IMR-90 (cell line): Measurements from ENCODE around the gene OR5A2. TPM values are rescaled to one million over a fixed set of nuclear protein-coding genes. Genes with fewer than 3 reads are reported as not detected.

Experiments
- ATAC-seq: fragments of 200-7000 bp; cut with Tn5 transposase; 2 replicates; pipeline ENCODE4 v1.9.1; 2020; ENCODE audit warnings: low read depth, mild to moderate bottlenecking, moderate library complexity
- BruUV-seq: library from RNA; stranded (reverse); fragments of 400-500 nt; replicated peaks from 2 replicates; lab custom pipeline; 2021; lab: Mats Ljungman, UMichigan
- CTCF ChIA-PET: fragments of 300-600 bp; formaldehyde crosslinking; extraction: SDS; loops from one replicate; lab custom pipeline; 2021; ENCODE audit warnings: antibody characterized with exemption; lab: Yijun Ruan, JAX
- POLR2A ChIA-PET: fragments of 300-600 bp; sonication (Branson Sonifier 250); formaldehyde crosslinking; loops from one replicate; lab custom pipeline; 2022; ENCODE audit warnings: antibody characterized with exemption; ENCODE audit not compliant: unreplicated experiment; lab: Charles Lee
- DNase-seq: peaks from one replicate; pipeline ENCODE4 v3.0.0; 2013
- H2AFZ ChIP-seq: replicated peaks from 2 replicates; pipeline ENCODE3; 2013; ENCODE audit warnings: low read length, mild to moderate bottlenecking; ENCODE audit not compliant: poor library complexity
- H2AK5ac ChIP-seq: 2 replicates; pipeline ENCODE4 v1.6.1; 2013; ENCODE audit warnings: low read depth, low read length, inconsistent platforms
- H2AK9ac ChIP-seq: replicated peaks from 2 replicates; pipeline ENCODE3; 2013; ENCODE audit warnings: mild to moderate bottlenecking, low read depth, low read length, moderate library complexity; ENCODE audit not compliant: poor library complexity
- H2BK120ac ChIP-seq: 2 replicates; pipeline ENCODE4 v1.6.1; 2013; ENCODE audit warnings: low read depth, low read length, inconsistent platforms
- H2BK15ac ChIP-seq: 3 replicates; pipeline ENCODE4 v1.6.1; 2013; ENCODE audit warnings: low read depth, low read length, inconsistent platforms
- H2BK20ac ChIP-seq: 2 replicates; pipeline ENCODE4 v1.6.1; 2013; ENCODE audit warnings: low read depth, mild to moderate bottlenecking, inconsistent platforms, low read length, moderate library complexity
- H2BK5ac ChIP-seq: 2 replicates; pipeline ENCODE4 v1.6.1; 2013; ENCODE audit warnings: mild to moderate bottlenecking, low read depth, low read length, inconsistent platforms; ENCODE audit not compliant: poor library complexity, severe bottlenecking
- H3K14ac ChIP-seq: replicated peaks from 2 replicates; pipeline ENCODE4 v1.6.1; 2013; ENCODE audit warnings: low read depth, low read length, inconsistent platforms
- H3K18ac ChIP-seq: 2 replicates; pipeline ENCODE4 v1.6.1; 2013; ENCODE audit warnings: low read depth, low read length, control low read depth
- H3K23ac ChIP-seq: 2 replicates; pipeline ENCODE4 v1.6.1; 2013; ENCODE audit warnings: low read depth, low read length, inconsistent platforms
- H3K27ac ChIP-seq: 2 replicates; pipeline ENCODE4 v1.5.1; 2013; ENCODE audit warnings: mild to moderate bottlenecking, control low read depth, low read length; ENCODE audit not compliant: insufficient read depth
- H3K27me3 ChIP-seq: 2 replicates; pipeline ENCODE4 v1.6.1; 2013; ENCODE audit warnings: low read length; ENCODE audit not compliant: control insufficient read depth, insufficient read depth
- H3K36me3 ChIP-seq: 2 replicates; pipeline ENCODE4 v1.6.1; 2013; ENCODE audit warnings: low read length, mixed read lengths; ENCODE audit not compliant: control insufficient read depth, insufficient read depth
- H3K4ac ChIP-seq: 2 replicates; pipeline ENCODE4 v1.6.1; 2013; ENCODE audit warnings: low read depth, low read length, inconsistent platforms
- H3K4me1 ChIP-seq: 2 replicates; pipeline ENCODE4 v1.6.1; 2013; ENCODE audit warnings: low read length, mixed read lengths; ENCODE audit not compliant: control insufficient read depth, insufficient read depth
- H3K4me2 ChIP-seq: 2 replicates; pipeline ENCODE4 v1.6.1; 2013; ENCODE audit warnings: low read depth, mild to moderate bottlenecking, control low read depth, low read length, moderate library complexity
- H3K4me3 ChIP-seq: 2 replicates; pipeline ENCODE4 v1.5.1; 2013; ENCODE audit warnings: low read depth, mild to moderate bottlenecking, control low read depth, low read length, moderate library complexity; ENCODE audit not compliant: insufficient read depth
- H3K56ac ChIP-seq: 2 replicates; pipeline ENCODE4 v1.6.1; 2013; ENCODE audit warnings: low read length, inconsistent platforms; ENCODE audit not compliant: insufficient read depth; ENCODE audit errors: extremely low read depth
- H3K79me1 ChIP-seq, 2 experiments: 2 replicates each; pipeline ENCODE4 v1.6.1; 2013; ENCODE audit warnings: low read length in 2 of 2, inconsistent platforms in 1 of 2, low read depth in 1 of 2
- H3K9ac ChIP-seq: 2 replicates; pipeline ENCODE4 v1.6.1; 2013; ENCODE audit warnings: low read depth, low read length, control low read depth
- H3K9me1 ChIP-seq: 2 replicates; pipeline ENCODE4 v1.6.1; 2013; ENCODE audit warnings: low read length, inconsistent platforms; ENCODE audit not compliant: insufficient read depth
- H3K9me3 ChIP-seq: 2 replicates; pipeline ENCODE4 v1.6.1; 2013; ENCODE audit warnings: low read length; ENCODE audit not compliant: control insufficient read depth, insufficient read depth
- H4K20me1 ChIP-seq: 2 replicates; pipeline ENCODE4 v1.6.1; 2013; ENCODE audit warnings: low read length, inconsistent platforms; ENCODE audit not compliant: insufficient read depth
- H4K5ac ChIP-seq: 2 replicates; pipeline ENCODE4 v1.6.1; 2013; ENCODE audit warnings: mild to moderate bottlenecking, low read depth, low read length, control low read depth
- H4K8ac ChIP-seq, 2 experiments: 2 replicates each; pipeline ENCODE4 v1.6.1; 2013; ENCODE audit warnings: low read depth in 2 of 2, low read length in 2 of 2, control low read depth in 1 of 2, inconsistent platforms in 1 of 2
- H4K91ac ChIP-seq: 2 replicates; pipeline ENCODE4 v1.6.1; 2013; ENCODE audit warnings: low read depth, low read length, inconsistent platforms; ENCODE audit not compliant: insufficient read depth
- BHLHE40 ChIP-seq: fragments of 150-350 bp; IDR thresholded peaks from 2 replicates; pipeline ENCODE4 v1.6.1; 2016; ENCODE audit warnings: mild to moderate bottlenecking, low read depth, low read length
- CEBPB ChIP-seq: IDR thresholded peaks from 2 replicates; pipeline ENCODE4 v1.6.1; 2012; ENCODE audit warnings: low read depth, low read length, improper control_type of control experiment
- CHD1 ChIP-seq: IDR thresholded peaks from 2 replicates; pipeline ENCODE4 v1.6.1; 2012; ENCODE audit warnings: low read depth, low read length, improper control_type of control experiment
- FOS ChIP-seq: fragments of 150-350 bp; IDR thresholded peaks from 2 replicates; pipeline ENCODE4 v1.6.1; 2016; ENCODE audit warnings: low read depth, low read length
- MAZ ChIP-seq: IDR thresholded peaks from 2 replicates; pipeline ENCODE4 v1.6.1; 2012; ENCODE audit warnings: low read depth, mild to moderate bottlenecking, low read length, improper control_type of control experiment, moderate library complexity, borderline replicate concordance
- POLR2A ChIP-seq: IDR thresholded peaks from 2 replicates; pipeline ENCODE4 v1.6.1; 2012; ENCODE audit warnings: mild to moderate bottlenecking, low read depth, low read length
- RAD21 ChIP-seq: IDR thresholded peaks from 2 replicates; pipeline ENCODE4 v1.6.1; 2012; ENCODE audit warnings: low read length, improper control_type of control experiment
- RCOR1 ChIP-seq: IDR thresholded peaks from 2 replicates; pipeline ENCODE4 v1.6.1; 2012; ENCODE audit warnings: mild to moderate bottlenecking, low read length, improper control_type of control experiment; ENCODE audit not compliant: insufficient replicate concordance
- RFX5 ChIP-seq: IDR thresholded peaks from 2 replicates; pipeline ENCODE4 v1.8.0; 2012; ENCODE audit warnings: low read depth, mild to moderate bottlenecking, low read length, moderate library complexity
- WGBS, 2 experiments: methylation state at CpG; one replicate each; pipeline versions ENCODE4 v1.1.5 to v1.1.7; 2013; ENCODE audit warnings: missing lambda C conversion rate in 2 of 2; ENCODE audit not compliant: insufficient read length in 1 of 2; ENCODE audit errors: extremely low coverage in 2 of 2; 5-methylcytosine and 5-hydroxymethylcytosine counted together
- dilution Hi-C: fragments of 300-500 bp; cut with HindIII; formaldehyde crosslinking; loops from one replicate; pipeline ENCODE4 v1.14.3; 2018; ENCODE audit warnings: low sequenced_read_pairs; ENCODE audit not compliant: unreplicated experiment
- in situ Hi-C: fragments of 300-500 bp; cut with MboI; formaldehyde crosslinking; loops from 3 replicates; pipeline ENCODE4 v1.14.3; 2019; ENCODE audit warnings: low sequenced_read_pairs, inconsistent platforms, mixed read lengths
- intact Hi-C: fragments of 100-400 bp; cut with micrococcal nuclease; formaldehyde crosslinking; loops from 2 replicates; pipeline ENCODE4 v1.10.0; 2022
- polyA plus RNA-seq, 3 experiments: library from polyadenylated mRNA; depleted of rRNA; stranded (reverse); fragments of >200 nt; gene quantifications; 2 replicates each; pipeline ENCODE4 v1.2.3, GENCODE V29; 2012; ENCODE audit warnings: low replicate concordance in 1 of 3
- total RNA-seq: library from RNA; depleted of rRNA; stranded (reverse); fragments of >200 nt; gene quantifications from 2 replicates; pipeline ENCODE4 v1.2.3, GENCODE V29; 2012
- TF ChIP-seq, protein P1 (sequence below): fragments of 150-350 bp; IDR thresholded peaks from 2 replicates; pipeline ENCODE4 v1.6.1; 2017; ENCODE audit warnings: mild to moderate bottlenecking, antibody characterized with exemption, low read length, low read depth
- TF ChIP-seq, protein P2 (sequence below): conservative IDR thresholded peaks from 2 replicates; pipeline ENCODE4 v1.5.1; 2012; ENCODE audit warnings: mild to moderate bottlenecking, low read depth, low read length, improper control_type of control experiment

OR5A2 gene
- total and polyA plus RNA-seq, 2 of the 4 experiments (the other 2 are of a cell fraction): not detected

DNA sequence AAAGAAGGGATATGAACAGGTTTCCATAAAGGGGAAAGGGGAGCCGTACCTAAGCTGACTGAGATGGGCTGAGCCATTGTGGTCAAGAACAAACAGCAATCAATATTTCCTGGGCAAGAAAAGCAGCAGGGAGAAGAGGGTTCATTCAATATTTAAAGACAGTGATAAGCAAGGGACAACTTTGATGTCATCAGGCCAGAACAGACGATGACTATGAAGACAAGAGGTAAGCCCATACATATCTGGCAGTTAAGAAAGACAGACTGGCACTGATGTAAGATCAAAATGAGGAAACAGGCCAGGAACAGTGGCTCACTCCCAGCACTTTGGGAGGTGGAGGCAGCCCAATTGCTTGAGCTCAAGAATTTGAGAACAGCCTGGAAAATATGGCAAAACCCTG lies 2.4 kb downstream of the OR5A2 start:
- in situ Hi-C loops: no loop called here

More for the DNA sequence above, 2.4 kb downstream of the OR5A2 start:
- TF ChIP-seq, protein P1, sequence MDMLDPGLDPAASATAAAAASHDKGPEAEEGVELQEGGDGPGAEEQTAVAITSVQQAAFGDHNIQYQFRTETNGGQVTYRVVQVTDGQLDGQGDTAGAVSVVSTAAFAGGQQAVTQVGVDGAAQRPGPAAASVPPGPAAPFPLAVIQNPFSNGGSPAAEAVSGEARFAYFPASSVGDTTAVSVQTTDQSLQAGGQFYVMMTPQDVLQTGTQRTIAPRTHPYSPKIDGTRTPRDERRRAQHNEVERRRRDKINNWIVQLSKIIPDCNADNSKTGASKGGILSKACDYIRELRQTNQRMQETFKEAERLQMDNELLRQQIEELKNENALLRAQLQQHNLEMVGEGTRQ: no peak
- TF ChIP-seq RAD21: no peak
- no peak for TF ChIP-seq POLR2A
- TF ChIP-seq CEBPB: no peak
- TF ChIP-seq RFX5: no peak
- TF ChIP-seq CHD1: no peak
- TF ChIP-seq MAZ: no peak
- TF ChIP-seq, protein P2, sequence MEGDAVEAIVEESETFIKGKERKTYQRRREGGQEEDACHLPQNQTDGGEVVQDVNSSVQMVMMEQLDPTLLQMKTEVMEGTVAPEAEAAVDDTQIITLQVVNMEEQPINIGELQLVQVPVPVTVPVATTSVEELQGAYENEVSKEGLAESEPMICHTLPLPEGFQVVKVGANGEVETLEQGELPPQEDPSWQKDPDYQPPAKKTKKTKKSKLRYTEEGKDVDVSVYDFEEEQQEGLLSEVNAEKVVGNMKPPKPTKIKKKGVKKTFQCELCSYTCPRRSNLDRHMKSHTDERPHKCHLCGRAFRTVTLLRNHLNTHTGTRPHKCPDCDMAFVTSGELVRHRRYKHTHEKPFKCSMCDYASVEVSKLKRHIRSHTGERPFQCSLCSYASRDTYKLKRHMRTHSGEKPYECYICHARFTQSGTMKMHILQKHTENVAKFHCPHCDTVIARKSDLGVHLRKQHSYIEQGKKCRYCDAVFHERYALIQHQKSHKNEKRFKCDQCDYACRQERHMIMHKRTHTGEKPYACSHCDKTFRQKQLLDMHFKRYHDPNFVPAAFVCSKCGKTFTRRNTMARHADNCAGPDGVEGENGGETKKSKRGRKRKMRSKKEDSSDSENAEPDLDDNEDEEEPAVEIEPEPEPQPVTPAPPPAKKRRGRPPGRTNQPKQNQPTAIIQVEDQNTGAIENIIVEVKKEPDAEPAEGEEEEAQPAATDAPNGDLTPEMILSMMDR: no peak
- TF ChIP-seq FOS: no peak
- no peak for TF ChIP-seq RCOR1
- TF ChIP-seq BHLHE40: no peak
- intact Hi-C loops: no loop called here
- no peak overlapping the region for H2AK5ac ChIP-seq
- no peaks in the 10 kb centered on the region for H3K36me3 ChIP-seq
- H3K9me1 ChIP-seq: no peaks in the 10 kb centered on the region; the same call in 1 of the 2 replicates
- H3K9me3 ChIP-seq: no peaks in the 10 kb centered on the region
- no peaks in the 10 kb centered on the region for H3K4me1 ChIP-seq
- CTCF ChIA-PET: no interaction called here
- DNase-seq (no peak), ATAC-seq (no peak)
- no peak overlapping the region for H3K56ac ChIP-seq
- H2BK20ac ChIP-seq: no peak overlapping the region
- no peak overlapping the region for H2BK15ac ChIP-seq
- 19% methylated on average over 2 of the region's 2 CpGs; no CpG with 5 or more reads in 1 of the 2 experiments for WGBS, 2 experiments
- BruUV-seq: no TSS peak
- POLR2A ChIA-PET: no interaction called here
- H3K4me2 ChIP-seq: no peak overlapping the region
- no peak overlapping the region for H3K27ac ChIP-seq
- H2BK5ac ChIP-seq: no peak overlapping the region
- H3K4ac ChIP-seq: no peak overlapping the region
- no peaks in the 10 kb centered on the region for H4K20me1 ChIP-seq
- H4K91ac ChIP-seq: no peak overlapping the region
- no peak overlapping the region for H2AK9ac ChIP-seq
- no peak overlapping the region for H3K4me3 ChIP-seq
- H3K18ac ChIP-seq: no peak overlapping the region
- dilution Hi-C loops: no loop called here
- no peak overlapping the region for H3K14ac ChIP-seq
- H3K23ac ChIP-seq: no peak overlapping the region
- H3K27me3 ChIP-seq: peaks cover 1% of the 10 kb centered on the region
- H4K8ac ChIP-seq: no peak overlapping the region
- no peak overlapping the region for H4K5ac ChIP-seq
- H2AFZ ChIP-seq: no peak overlapping the region
- no peaks in the 10 kb centered on the region for H3K79me1 ChIP-seq
- H2BK120ac ChIP-seq: no peak overlapping the region
- no peak overlapping the region for H3K9ac ChIP-seq
